ENCODE measurements around the gene DDR1.
"Not testable (repeated sequence)": the region's sequence is repeated elsewhere in the genome, so short reads cannot be mapped to it uniquely, and the experiment has no call there.

The DDR1 gene

DNA sequence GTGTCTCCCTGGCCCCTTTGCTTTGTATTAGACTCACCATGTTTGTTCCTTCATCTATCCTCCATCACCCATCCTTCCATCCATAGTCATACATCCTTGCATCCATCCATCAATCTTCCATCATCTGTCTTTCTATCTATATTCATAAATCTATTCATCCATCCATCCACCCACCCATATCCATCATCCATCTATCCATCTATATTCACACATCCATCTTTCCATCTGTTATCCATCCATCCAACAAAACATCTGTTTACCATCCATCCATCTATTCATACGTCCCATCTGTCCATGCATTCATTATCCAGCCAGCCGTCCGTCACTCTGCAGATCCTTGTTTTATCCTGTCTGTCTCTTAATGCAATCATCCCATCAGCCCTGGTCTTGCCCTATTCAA is 10.6 kb downstream of the DDR1 start:
- no peak for ATAC-seq

- ATAC-seq: no peak
These were observed 11.0 kb downstream of the DDR1 start for GRCh38 chr6:30895343-30895742.

GRCh38 chr6:30896541-30896940 is 12.2 kb downstream of the DDR1 start:
- no peak for ATAC-seq

- ATAC-seq: no peak
These were observed 13.6 kb downstream of the DDR1 start for GRCh38 chr6:30897882-30898281.

DNA sequence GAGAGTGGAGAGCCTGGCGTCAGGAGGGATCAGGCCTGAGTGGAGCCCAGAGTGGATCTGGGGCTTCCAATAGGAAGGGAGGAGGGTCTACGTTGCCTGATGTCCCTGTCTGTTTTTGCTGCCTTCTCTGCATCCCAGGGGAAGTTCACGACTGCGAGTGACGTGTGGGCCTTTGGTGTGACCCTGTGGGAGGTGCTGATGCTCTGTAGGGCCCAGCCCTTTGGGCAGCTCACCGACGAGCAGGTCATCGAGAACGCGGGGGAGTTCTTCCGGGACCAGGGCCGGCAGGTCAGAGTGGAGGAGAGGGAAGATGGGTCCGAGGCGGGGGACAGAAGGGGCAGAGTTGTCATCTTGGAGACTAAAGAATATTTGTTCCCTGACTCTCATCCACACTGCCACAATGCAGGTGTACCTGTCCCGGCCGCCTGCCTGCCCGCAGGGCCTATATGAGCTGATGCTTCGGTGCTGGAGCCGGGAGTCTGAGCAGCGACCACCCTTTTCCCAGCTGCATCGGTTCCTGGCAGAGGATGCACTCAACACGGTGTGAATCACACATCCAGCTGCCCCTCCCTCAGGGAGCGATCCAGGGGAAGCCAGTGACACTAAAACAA is 14.5 kb downstream of the DDR1 start:
- ATAC-seq: no peak

GRCh38 chr6:30900863-30901417 is 16.6 kb downstream of the DDR1 start:
- peak; percentile 25 to 48 for ATAC-seq

- no peak for ATAC-seq
These were observed 17.1 kb downstream of the DDR1 start for GRCh38 chr6:30901436-30901835.

- ATAC-seq: not testable (repeated sequence)
These were observed 17.9 kb downstream of the DDR1 start for GRCh38 chr6:30902196-30902595.

- ATAC-seq: no peak
These were observed 18.4 kb downstream of the DDR1 start for GRCh38 chr6:30902709-30903108.

GRCh38 chr6:30903236-30903635 is 18.9 kb downstream of the DDR1 start:
- ATAC-seq: no peak

- ATAC-seq: not testable (repeated sequence)
These were observed 23.0 kb downstream of the DDR1 start for GRCh38 chr6:30907290-30907757.

- ATAC-seq: peak; percentile 99 to 100
These were observed 23.7 kb downstream of the DDR1 start, which contains the start of gene GTF2H4 for GRCh38 chr6:30907758-30908591. Gene GTF2H4, plus strand, starts transcription at chr6:30908207.

DNA sequence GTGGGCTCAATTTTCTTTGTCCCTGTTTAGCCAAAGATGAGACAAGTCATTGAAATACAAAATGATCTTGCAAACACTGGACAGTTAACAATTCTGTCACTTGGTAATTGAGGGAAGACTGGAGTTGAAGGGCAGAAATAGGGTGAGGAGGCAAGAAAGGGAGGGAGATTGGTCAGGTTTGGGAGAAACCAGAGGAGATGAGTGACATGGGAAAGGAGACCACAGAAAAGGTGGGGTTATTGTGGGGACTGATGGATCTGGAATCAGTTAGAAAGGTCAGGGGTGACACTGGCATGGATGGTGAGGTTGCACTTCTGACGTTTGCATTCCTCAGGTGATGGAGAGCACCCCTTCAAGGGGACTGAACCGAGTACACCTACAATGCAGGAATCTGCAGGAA is 24.4 kb downstream of the DDR1 start:
- ATAC-seq: no peak

DNA sequence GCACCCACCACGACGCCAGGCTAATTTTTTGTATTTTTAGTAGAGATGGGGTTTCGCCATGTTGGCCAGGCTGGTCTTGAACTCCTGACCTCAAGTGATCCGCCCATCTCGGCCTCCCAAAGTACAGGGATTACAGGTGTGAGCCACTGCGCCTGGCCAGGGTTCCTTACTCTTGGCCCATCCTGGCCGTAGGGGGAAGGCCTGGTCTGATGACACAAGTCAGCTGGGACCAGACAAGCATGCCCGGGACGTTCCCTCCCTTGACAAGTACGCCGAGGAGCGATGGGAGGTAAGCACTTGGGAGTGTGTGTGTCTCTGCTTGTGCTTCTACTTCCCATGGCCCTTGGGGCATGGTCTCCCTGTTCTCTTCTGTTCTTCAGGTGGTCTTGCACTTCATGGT is 26.2 kb downstream of the DDR1 start:
- ATAC-seq: not testable (repeated sequence)

GRCh38 chr6:30912746-30913520 is 28.6 kb downstream of the DDR1 start:
- ATAC-seq: no peak

DNA sequence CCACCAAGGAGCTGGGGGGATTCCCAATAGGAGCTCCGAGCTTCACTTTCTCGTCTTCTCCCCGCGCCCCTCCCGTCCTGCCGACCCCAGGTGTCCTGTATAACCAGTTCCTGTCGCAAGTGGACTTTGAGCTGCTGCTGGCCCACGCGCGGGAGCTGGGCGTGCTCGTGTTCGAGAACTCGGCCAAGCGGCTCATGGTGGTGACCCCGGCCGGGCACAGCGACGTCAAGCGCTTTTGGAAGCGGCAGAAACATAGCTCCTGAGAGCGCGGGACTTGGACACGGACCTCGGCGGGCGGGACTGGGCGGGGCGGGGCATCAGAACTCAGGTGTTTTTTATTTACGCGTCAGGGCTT is 29.4 kb downstream of the DDR1 start:
- no peak for ATAC-seq

DNA sequence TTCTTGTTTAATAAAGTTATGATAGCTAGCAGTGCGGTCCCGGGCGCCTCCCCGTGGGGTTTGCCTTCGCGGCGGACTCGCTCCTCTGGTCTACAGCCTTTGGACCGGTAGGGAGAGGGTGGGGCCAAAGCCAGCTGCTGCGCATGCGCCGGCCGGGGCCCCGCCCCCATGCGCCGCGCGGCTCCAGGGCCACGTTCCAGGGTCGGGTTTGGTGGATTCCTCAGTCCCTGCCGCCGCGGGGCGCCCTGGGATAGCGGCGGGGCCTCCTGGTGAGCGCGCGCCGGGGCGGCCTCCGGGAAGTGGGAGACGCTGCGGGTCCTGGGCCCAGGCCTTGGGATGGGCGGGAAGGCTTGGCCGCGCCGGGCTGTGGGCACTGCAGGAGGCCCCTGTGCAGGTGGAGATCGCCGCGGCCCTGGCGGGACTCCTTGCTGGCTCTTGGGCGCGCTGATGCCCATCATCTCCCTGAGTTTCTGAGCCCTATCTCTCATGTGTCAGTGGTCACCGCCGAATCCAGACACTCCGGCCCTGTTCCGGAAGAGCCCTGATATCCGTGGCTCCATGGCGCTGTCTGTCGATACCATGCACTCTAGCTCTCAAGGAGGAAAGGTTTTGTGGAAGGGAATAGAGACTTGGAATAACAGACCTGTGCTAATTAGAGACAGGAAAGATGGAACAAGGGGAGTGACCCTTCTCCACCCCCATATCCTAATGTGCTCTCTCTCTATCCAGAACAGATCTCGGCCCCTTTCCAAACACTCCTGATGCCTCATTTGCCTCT is 29.9 kb downstream of the DDR1 start, which contains the start of gene VARS2:
TSS of gene VARS2 (plus strand) at position 163 of the 778 bp plus-strand sequence. CDS start at position 762, 599 bp downstream.
- peak; percentile 96 for ATAC-seq

DNA sequence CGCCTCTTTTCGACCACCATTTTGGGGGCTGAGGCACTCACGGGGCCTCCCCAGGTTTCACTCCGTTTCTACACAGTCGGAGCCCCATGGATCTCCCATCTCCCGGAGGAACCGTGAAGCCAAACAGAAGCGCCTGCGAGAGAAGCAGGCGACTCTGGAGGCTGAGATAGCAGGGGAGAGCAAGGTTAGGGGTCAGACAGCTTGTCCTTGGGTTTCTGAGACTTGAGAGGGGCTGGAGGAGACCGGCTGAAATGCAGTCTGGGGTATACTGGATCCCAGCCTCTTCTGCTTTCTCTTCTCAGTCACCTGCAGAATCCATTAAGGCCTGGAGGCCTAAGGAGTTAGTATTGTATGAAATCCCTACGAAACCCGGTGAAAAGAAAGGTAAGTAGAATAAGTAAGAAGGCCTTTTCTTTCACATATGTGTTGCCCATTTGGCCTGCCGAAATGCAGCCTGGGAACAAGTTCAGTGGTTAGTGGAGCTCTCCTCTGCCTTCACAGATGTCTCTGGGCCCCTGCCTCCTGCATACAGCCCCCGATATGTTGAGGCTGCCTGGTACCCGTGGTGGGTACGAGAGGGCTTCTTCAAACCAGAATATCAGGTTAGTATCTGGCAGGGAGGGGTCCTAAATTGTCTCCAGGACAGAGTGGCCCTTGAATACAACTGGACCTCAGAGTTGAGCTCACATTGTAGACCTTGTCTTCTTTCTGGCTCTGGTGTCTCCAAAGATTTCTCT is 30.7 kb downstream of the DDR1 start:
- no peak for ATAC-seq

DNA sequence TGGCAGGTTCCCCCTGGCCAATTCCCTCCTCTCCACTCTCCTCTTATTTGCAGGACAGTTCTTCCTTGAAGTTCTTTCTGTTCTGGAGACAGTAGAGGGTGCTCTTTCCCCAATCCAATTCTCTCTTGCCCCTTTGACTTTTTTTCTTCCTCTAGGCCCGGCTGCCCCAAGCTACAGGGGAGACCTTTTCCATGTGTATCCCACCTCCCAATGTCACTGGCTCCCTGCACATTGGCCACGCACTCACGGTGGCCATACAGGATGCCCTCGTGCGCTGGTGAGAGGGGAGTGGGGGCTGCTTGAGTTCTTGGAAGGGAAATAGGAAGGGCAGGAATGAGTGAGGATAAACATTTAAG is 31.2 kb downstream of the DDR1 start:
- no peak for ATAC-seq

DNA sequence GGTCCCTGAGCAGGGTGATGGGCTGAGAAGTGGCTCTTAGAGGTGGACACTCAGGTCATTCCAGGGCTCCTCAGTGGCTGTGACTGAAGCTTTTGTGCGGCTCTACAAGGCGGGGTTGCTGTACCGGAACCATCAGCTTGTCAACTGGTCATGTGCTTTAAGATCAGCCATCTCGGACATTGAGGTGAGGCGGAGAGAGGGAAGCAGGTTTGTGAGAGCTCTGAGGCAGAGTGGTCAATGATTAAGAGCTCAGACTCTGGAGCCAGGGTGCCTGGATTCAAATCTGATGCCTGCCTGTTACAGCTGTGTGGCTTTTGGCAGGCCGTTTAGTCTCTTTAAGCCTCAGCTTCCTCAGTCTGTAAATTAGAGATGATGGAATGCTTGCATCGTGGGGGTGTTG is 32.7 kb downstream of the DDR1 start:
- ATAC-seq: no peak

- ATAC-seq: no peak
These were observed 33.2 kb downstream of the DDR1 start for GRCh38 chr6:30917487-30917886.

DNA sequence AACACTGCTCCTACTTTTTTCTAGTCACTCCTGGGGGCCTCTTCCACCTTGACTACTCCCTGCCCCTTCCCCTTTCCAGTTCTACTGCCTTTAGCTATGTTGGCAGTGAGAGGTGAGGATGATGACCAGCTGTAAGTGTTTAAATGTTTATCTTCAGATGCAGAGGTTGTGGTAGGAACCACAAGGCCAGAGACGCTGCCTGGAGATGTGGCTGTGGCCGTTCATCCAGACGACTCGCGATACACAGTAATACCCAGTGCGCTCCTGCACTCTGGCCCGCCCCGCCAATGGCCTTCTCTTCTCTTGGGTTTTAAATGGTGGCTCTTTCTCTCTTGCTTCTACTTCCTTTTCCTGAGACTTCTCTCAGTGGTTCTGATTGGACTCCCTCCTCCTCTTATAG is 34.4 kb downstream of the DDR1 start:
- ATAC-seq: no peak
